SK-N-SH (cell line): Measurements from ENCODE around the gene LRRC26. TPM values are rescaled to one million over a fixed set of nuclear protein-coding genes. Genes with fewer than 3 reads are reported as not detected.

Source experiments
- CTCF ChIA-PET: fragments of 300-600, 350-600 bp; formaldehyde crosslinking; extraction: SDS; loops from one replicate; lab custom pipeline; 2021; lab: Yijun Ruan, JAX
- POLR2A ChIA-PET: fragments of 350-600 bp; sonication (Branson Sonifier 250); formaldehyde crosslinking; extraction: SDS; loops from one replicate; lab custom pipeline; 2020; ENCODE audit warnings: antibody characterized with exemption, inconsistent platforms; lab: Yijun Ruan, JAX
- DNase-seq: peaks from one replicate; pipeline ENCODE4 v3.0.0; 2012
- H2AFZ ChIP-seq: fragments of 200-600 bp; sonication (generic); 2 replicates; pipeline ENCODE4 v1.8.1; 2016; ENCODE audit warnings: antibody characterized with exemption, mild to moderate bottlenecking, low read depth
- H3F3A ChIP-seq: fragments of 200-600 bp; sonication (generic); replicated peaks from 2 replicates; pipeline ENCODE3; 2016; ENCODE audit warnings: antibody characterized with exemption, mild to moderate bottlenecking; ENCODE audit not compliant: insufficient read depth
- H3K27ac ChIP-seq, 2 experiments: fragments of 200-500 bp in 1 of 2; fragments of 200-600 bp in 1 of 2; sonication (Bioruptor generic) in 1 of 2; sonication (generic), shearing (Covaris generic) in 1 of 2; 2 replicates each; pipeline versions ENCODE4 v1.5.1 to v1.6.1; 2014 to 2016; ENCODE audit warnings: low read depth in 2 of 2, inconsistent platforms in 1 of 2, low read length in 1 of 2, mild to moderate bottlenecking in 1 of 2, mixed read lengths in 1 of 2
- H3K27me3 ChIP-seq: fragments of 200-600 bp; sonication (generic), shearing (Covaris generic); 2 replicates; pipeline ENCODE4 v1.6.1; 2016; ENCODE audit warnings: mixed run types; ENCODE audit not compliant: insufficient read depth
- H3K36me3 ChIP-seq, 2 experiments: fragments of 200-500 bp in 1 of 2; fragments of 200-600 bp in 1 of 2; sonication (Bioruptor generic) in 1 of 2; sonication (generic) in 1 of 2; replicated peaks in 1 of 2; 2 replicates each; pipeline versions ENCODE3 to v1.5.1; 2014 to 2016; ENCODE audit warnings: low read length in 1 of 2, mild to moderate bottlenecking in 1 of 2; ENCODE audit not compliant: insufficient read depth in 2 of 2, control insufficient read depth in 1 of 2
- H3K4me1 ChIP-seq, 2 experiments: fragments of 200-500 bp in 1 of 2; fragments of 200-600 bp in 1 of 2; sonication (Bioruptor generic) in 1 of 2; sonication (generic), shearing (Covaris generic) in 1 of 2; 2 replicates each; pipeline versions ENCODE4 v1.5.1 to v1.6.1; 2014 to 2016; ENCODE audit warnings: low read depth in 1 of 2, low read length in 1 of 2, mixed run types in 1 of 2; ENCODE audit not compliant: insufficient read depth in 2 of 2, control insufficient read depth in 1 of 2
- H3K4me2 ChIP-seq: fragments of 200-600 bp; sonication (generic), shearing (Covaris generic); 2 replicates; pipeline ENCODE4 v1.6.1; 2017; ENCODE audit warnings: mixed run types
- H3K4me3 ChIP-seq, 2 experiments: fragments of 200-500 bp in 1 of 2; fragments of 200-600 bp in 1 of 2; sonication (Bioruptor generic) in 1 of 2; sonication (generic), shearing (Covaris generic) in 1 of 2; 2 replicates each; pipeline versions ENCODE4 v1.5.1 to v1.8.1; 2014 to 2016; ENCODE audit warnings: low read depth in 2 of 2, inconsistent platforms in 1 of 2, low read length in 1 of 2, mild to moderate bottlenecking in 1 of 2, mixed read lengths in 1 of 2, moderate library complexity in 1 of 2
- H3K79me2 ChIP-seq: fragments of 200-600 bp; sonication (generic); 2 replicates; pipeline ENCODE4 v1.8.1; 2017; ENCODE audit warnings: mild to moderate bottlenecking; ENCODE audit not compliant: insufficient read depth
- H3K9ac ChIP-seq: fragments of 200-600 bp; sonication (generic); 2 replicates; pipeline ENCODE4 v1.6.1; 2017; ENCODE audit warnings: mixed run types
- H3K9me2 ChIP-seq: fragments of 200-600 bp; sonication (generic); 2 replicates; pipeline ENCODE4 v1.6.1; 2017; ENCODE audit warnings: mixed run types
- H3K9me3 ChIP-seq: fragments of 200-600 bp; sonication (generic); 2 replicates; pipeline ENCODE4 v1.6.1; 2017; ENCODE audit warnings: mixed run types, mild to moderate bottlenecking, moderate library complexity
- H4K20me1 ChIP-seq: fragments of 200-600 bp; sonication (generic); 2 replicates; pipeline ENCODE4 v1.6.1; 2017; ENCODE audit warnings: mild to moderate bottlenecking, mixed run types; ENCODE audit not compliant: insufficient read depth
- CTCF ChIP-seq: fragments of 200-600 bp; sonication (generic); IDR thresholded peaks from 2 replicates; pipeline ENCODE4 v1.6.1; 2017; ENCODE audit warnings: antibody characterized with exemption, mild to moderate bottlenecking, moderate library complexity
- EZH2phosphoT487 ChIP-seq: fragments of 200-600 bp; sonication (generic); IDR thresholded peaks from 2 replicates; pipeline ENCODE4 v1.6.1; 2017; ENCODE audit warnings: low read depth, mixed run types, mild to moderate bottlenecking, antibody characterized with exemption, moderate library complexity, borderline replicate concordance
- FOXJ3 ChIP-seq: sonication (generic); formaldehyde crosslinking; IDR thresholded peaks from 2 replicates; pipeline ENCODE4 v1.5.1; 2020; ENCODE audit warnings: mild to moderate bottlenecking, missing genetic modification reagents
- GATA2 ChIP-seq: sonication (generic); formaldehyde crosslinking; IDR thresholded peaks from 2 replicates; pipeline ENCODE4 v1.5.0; 2020; ENCODE audit warnings: mild to moderate bottlenecking, missing genetic modification reagents
- MEF2A ChIP-seq: IDR thresholded peaks from 2 replicates; pipeline ENCODE4 v1.4.0; 2012; ENCODE audit warnings: low read depth, borderline replicate concordance
- NRF1 ChIP-seq: IDR thresholded peaks from 2 replicates; pipeline ENCODE4 v1.6.1; 2012; ENCODE audit warnings: low read depth, mild to moderate bottlenecking, low read length
- PBX3 ChIP-seq: IDR thresholded peaks from 2 replicates; pipeline ENCODE4; 2012
- RFX5 ChIP-seq: IDR thresholded peaks from 2 replicates; pipeline ENCODE4 v1.6.1; 2012; ENCODE audit warnings: mild to moderate bottlenecking, improper control_type of control experiment, low read length
- RXRA ChIP-seq: IDR thresholded peaks from 2 replicates; pipeline ENCODE4 v1.4.0; 2012; ENCODE audit warnings: low read depth, mild to moderate bottlenecking, borderline replicate concordance
- TAF1 ChIP-seq: IDR thresholded peaks from 2 replicates; pipeline ENCODE4 v1.6.1; 2012; ENCODE audit warnings: low read depth, mild to moderate bottlenecking, low read length, moderate library complexity, borderline replicate concordance
- TEAD4 ChIP-seq: IDR thresholded peaks from 2 replicates; pipeline ENCODE4 v1.4.0; 2012; ENCODE audit warnings: mild to moderate bottlenecking, borderline replicate concordance; ENCODE audit not compliant: insufficient read depth
- WGBS: methylation state at CpG from one replicate; pipeline ENCODE4 v1.1.6; 2017; ENCODE audit warnings: low lambda C conversion rate; 5-methylcytosine and 5-hydroxymethylcytosine counted together
- polyA plus RNA-seq, 3 experiments: library from polyadenylated mRNA; depleted of rRNA; stranded (reverse); fragments of >200 nt; gene quantifications; 2 replicates each; pipeline ENCODE4 v1.2.3, GENCODE V29; 2012

LRRC26 gene
- polyA plus RNA-seq, 1 of the 3 experiments (the other 2 are of a cell fraction) = not detected

GRCh38 chr9:137200311-137201204 is 30.7 kb upstream of the LRRC26 start, which contains the start of gene TPRN (continued):
- no peak for TF ChIP-seq CTCF
- no peak for TF ChIP-seq TEAD4
- TF ChIP-seq MEF2A = no peak
- TF ChIP-seq NRF1 = peak; percentile 56; the same call in 1 of the 2 replicates
- TF ChIP-seq GATA2 (CRISPR knock-in tag) = no peak
- TF ChIP-seq TAF1 = peak; percentile 94
- TF ChIP-seq RXRA = no peak
- no peak for TF ChIP-seq FOXJ3 (CRISPR knock-in tag)
- TF ChIP-seq PBX3 = no peak
- TF ChIP-seq EZH2phosphoT487 = no peak
- TF ChIP-seq, all 33 proteins: peak for 12

- Histone ChIP-seq H3K36me3 (no peaks in the 10 kb centered on the region), H3K9ac (no peak overlapping the region), H3K9me3 (no peaks in the 10 kb centered on the region), H3F3A (peaks cover 14% of the 10 kb centered on the region), H3K4me3 (peak overlapping the region; percentile 41 to 83; a peak in 2 of 4 replicates), H3K4me2 (peak overlapping the region; percentile 86), H2AFZ (no peak overlapping the region), H4K20me1 (peaks cover 39% of the 10 kb centered on the region), H3K27ac (no peak overlapping the region), H3K27me3 (no peaks in the 10 kb centered on the region), H3K4me1 (peaks cover 15 to 41% of the 10 kb centered on the region in 2 experiments; a peak in 3 of 4 replicates), H3K79me2 (peaks cover 72% of the 10 kb centered on the region), H3K9me2 (no peaks in the 10 kb centered on the region)
- no peak for DNase-seq
- CTCF ChIA-PET = interaction anchor here (0.8 to 1.7 kb wide), 5 partner anchors 10 to 70 kb away, joined by 3 to 6 read pairs (median 3); partner anchors contain the start of genes RNF224 and TUBB4B
- WGBS = 15% methylated on average over 17 of the region's 51 CpGs
- POLR2A ChIA-PET = interaction anchor here (0.6 to 2.5 kb wide), 3 partner anchors 11 to 367 kb away, joined by 4 to 20 read pairs (median 6); partner anchors contain the start of genes ANAPC2, SSNA1 and TUBB4B
- no peak for TF ChIP-seq RFX5
- no peak for TF ChIP-seq GATA2 (CRISPR knock-in tag)
- no peak for TF ChIP-seq TAF1
- TF ChIP-seq FOXJ3 (CRISPR knock-in tag) = no peak
Observed at GRCh38 chr9:137199411-137200121, 29.7 kb upstream of the LRRC26 start.
